Measurements from ENCODE around the gene CNOT3.

- TF ChIP-seq POLR2A (IDR thresholded peaks at IDR 0.05; ENCODE audit: low read depth, low read length) (no peak), POLR2AphosphoS5 (IDR thresholded peaks at IDR 0.05; ENCODE audit: low read depth, low read length) (no peak), TAF1 (IDR thresholded peaks at IDR 0.05; ENCODE audit: borderline replicate concordance, low read depth, low read length) (no peak)
These were observed 65.6 kb downstream of the CNOT3 start for GRCh38 chr19:54203151-54203611.
